Stromal cell of bone marrow (primary cell): Measurements from ENCODE around the gene GOT2.
"Not testable (repeated sequence)": the region's sequence is repeated elsewhere in the genome, so short reads cannot be mapped to it uniquely, and the experiment has no call there.

ENCODE experiments used
- DNase-seq: peaks from one replicate; pipeline ENCODE4 v3.0.0-alpha.2; 2012; ENCODE audit warnings: low read depth

Gene GOT2

GRCh38 chr16:58717994-58718393, 16.1 kb downstream of the GOT2 start:
- DNase-seq, result no peak

GRCh38 chr16:58716468-58716867, 17.6 kb downstream of the GOT2 start:
- DNase-seq, result no peak

GRCh38 chr16:58713742-58714141, 20.4 kb downstream of the GOT2 start:
- DNase-seq, result no peak

GRCh38 chr16:58709333-58709732, 24.8 kb downstream of the GOT2 start:
- no peak for DNase-seq

- no peak for DNase-seq
Observed at GRCh38 chr16:58699151-58699550, 35.0 kb downstream of the GOT2 start.

- no peak for DNase-seq
Observed at GRCh38 chr16:58695368-58695767, 38.7 kb downstream of the GOT2 start.

- DNase-seq, result no peak
Observed at GRCh38 chr16:58692450-58692849, 41.7 kb downstream of the GOT2 start.

- DNase-seq, result not testable (repeated sequence)
Observed at GRCh38 chr16:58686985-58687706, 47.0 kb downstream of the GOT2 start.

GRCh38 chr16:58685084-58685449, 49.0 kb downstream of the GOT2 start:
- DNase-seq, result no peak

- peak; percentile 70 for DNase-seq
Observed at GRCh38 chr16:58684354-58685083, 49.6 kb downstream of the GOT2 start, which contains the start of gene SLC38A7. Gene SLC38A7 (minus strand): TSS chr16:58684770. CDS start chr16:58680126, 4,644 bp downstream.

GRCh38 chr16:58684001-58684353, 50.1 kb downstream of the GOT2 start:
- no peak for DNase-seq

GRCh38 chr16:58679763-58680162, 54.4 kb downstream of the GOT2 start:
- no peak for DNase-seq

GRCh38 chr16:58678716-58679115, 55.4 kb downstream of the GOT2 start:
- DNase-seq, result no peak

- no peak for DNase-seq
Observed at GRCh38 chr16:58678269-58678668, 55.8 kb downstream of the GOT2 start.

GRCh38 chr16:58670946-58671583, 63.1 kb downstream of the GOT2 start:
- no peak for DNase-seq

GRCh38 chr16:58670177-58670576, 63.9 kb downstream of the GOT2 start:
- DNase-seq, result no peak

- DNase-seq, result no peak
Observed at GRCh38 chr16:58665200-58665599, 68.9 kb downstream of the GOT2 start.

GRCh38 chr16:58661199-58661830, 72.8 kb downstream of the GOT2 start:
- DNase-seq, result peak; percentile 86

GRCh38 chr16:58659911-58660310, 74.2 kb downstream of the GOT2 start:
- not testable (repeated sequence) for DNase-seq

GRCh38 chr16:58658796-58659211, 75.3 kb downstream of the GOT2 start:
- DNase-seq, result no peak
